GM12873 (cell line): ENCODE data around the gene KLHL29.

ENCODE experiments used
- CTCF ChIP-seq: IDR thresholded peaks from 2 replicates; pipeline ENCODE4 v1.5.1; 2012; ENCODE audit warnings: low read depth, mild to moderate bottlenecking, moderate library complexity, low read length, control low read depth; ENCODE audit not compliant: insufficient read depth; ENCODE audit errors: missing control alignments

Gene KLHL29

GRCh38 chr2:23693606-23693951 lies 308.6 kb downstream of the KLHL29 start:
- no peak for TF ChIP-seq CTCF

DNA sequence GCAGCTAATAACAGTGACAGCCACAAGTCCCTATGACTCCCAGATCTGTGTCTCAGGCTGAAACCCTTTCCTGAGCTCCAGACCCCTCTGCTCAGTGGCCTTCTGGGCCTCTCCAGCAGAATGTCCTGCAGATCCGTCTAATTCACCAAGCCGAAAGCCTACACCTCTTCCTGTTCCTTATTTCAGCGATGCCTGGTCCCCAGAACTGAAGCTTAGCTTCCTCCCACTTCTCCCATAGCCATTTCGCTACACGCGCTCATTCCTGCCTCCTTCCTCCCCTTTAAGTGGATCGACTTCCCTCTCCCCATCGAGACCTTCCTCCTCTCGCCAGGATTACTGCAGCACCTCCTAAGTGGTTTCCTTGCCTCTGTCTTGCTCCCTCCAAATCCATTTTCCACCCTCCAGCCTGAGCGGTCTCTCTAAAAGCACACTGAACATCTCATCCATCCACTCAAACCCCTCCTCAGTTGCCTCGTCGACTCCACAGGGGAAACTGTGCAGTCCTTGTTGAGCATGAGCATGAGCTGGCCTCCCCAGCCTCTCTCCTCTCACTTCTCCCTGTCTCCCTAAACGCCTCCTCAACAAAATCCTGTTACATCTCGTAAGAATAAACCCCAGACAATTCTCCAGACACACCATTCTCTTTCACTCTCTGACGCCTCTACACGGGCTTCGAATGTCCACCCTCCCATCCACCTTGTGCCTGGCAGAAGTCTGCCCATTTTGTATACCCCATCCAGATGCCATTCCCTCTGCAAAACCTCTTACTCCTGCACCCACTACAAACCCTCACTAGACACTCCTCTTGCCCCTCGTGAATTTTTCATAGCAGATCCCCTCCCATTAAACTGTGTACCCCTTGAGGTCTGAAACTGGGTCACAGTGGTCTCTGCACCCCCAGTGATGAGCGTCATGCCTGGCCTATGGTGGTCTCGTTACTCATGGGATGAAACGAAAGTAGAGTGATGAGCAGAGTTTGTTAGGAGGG lies 309.4 kb downstream of the KLHL29 start:
- TF ChIP-seq CTCF: no peak

DNA sequence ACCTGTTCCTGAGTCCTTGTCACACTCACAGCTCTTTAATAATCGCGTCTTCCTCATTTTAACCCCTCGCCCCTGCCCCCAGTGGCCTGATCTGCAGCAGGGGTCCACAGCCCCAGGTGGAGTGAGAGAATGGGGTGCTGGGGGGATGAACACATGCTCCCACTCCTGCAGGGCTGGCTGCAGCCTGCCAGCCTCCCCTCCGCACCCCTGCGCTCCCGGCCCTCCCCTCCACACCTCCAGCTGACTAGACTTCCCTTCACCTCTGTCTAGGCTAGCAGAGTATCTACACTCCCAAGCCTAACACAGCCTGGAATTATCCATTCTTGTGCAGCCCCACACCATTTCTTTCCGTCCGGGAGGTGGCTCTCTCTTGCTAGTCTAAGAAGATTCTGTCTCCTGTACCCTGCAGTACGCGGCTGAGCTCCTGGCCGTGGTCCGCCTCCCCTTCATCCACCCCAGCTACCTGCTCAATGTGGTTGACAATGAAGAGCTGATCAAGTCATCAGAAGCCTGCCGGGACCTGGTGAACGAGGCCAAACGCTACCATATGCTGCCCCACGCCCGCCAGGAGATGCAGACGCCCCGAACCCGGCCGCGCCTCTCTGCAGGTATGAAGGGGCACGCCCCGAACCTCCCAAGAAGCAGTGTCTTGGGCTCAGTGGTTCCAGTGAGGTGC lies 310.4 kb downstream of the KLHL29 start:
- no peak for TF ChIP-seq CTCF

GRCh38 chr2:23695890-23696751 lies 311.1 kb downstream of the KLHL29 start:
- no peak for TF ChIP-seq CTCF

DNA sequence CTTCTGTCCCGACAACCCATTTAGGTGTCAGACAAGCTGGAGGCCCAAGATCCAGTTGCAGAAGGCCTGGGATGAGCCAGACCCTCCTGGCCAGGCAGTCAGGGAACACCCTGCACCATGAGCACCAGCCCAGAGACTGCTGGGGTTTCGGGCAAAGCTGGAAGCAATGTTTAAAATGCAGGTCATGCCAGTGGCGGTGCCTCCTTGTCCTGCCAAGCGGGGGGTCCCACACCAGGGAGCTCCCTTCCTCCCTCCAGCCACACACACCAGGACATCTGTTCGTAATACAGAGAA lies 311.7 kb downstream of the KLHL29 start:
- no peak for TF ChIP-seq CTCF

- no peak for TF ChIP-seq CTCF
Observed at GRCh38 chr2:23697256-23698075, 312.5 kb downstream of the KLHL29 start.
